Pancreas (tissue), 10 donors: Measurements from ENCODE around the gene SYCP2. TPM values are rescaled to one million over a fixed set of nuclear protein-coding genes. Genes with fewer than 3 reads are reported as not detected.

Source experiments
- ATAC-seq, 4 donors: fragments of 200-7000 bp; cut with Tn5 transposase; one replicate each; pipeline versions ENCODE4 v1.8.0 to v1.9.1; 2020; ENCODE audit warnings: mild to moderate bottlenecking in 4 of 4, moderate library complexity in 4 of 4
- DNase-seq, 6 donors: peaks; one replicate each; pipeline ENCODE4 v3.0.0-alpha.2; 2020
- FAIRE-seq: peaks from 2 replicates; lab custom pipeline; 2012; peaks lifted over from hg19 to GRCh38; lab: Jason Lieb, UNC
- H3K27ac ChIP-seq, 4 donors: fragments of 200-600 bp; sonication (generic); 1 replicate in 3 of 4; 2 replicates in 1 of 4; pipeline versions ENCODE4 v1.5.0 to v1.8.0; 2020
- H3K27me3 ChIP-seq, 4 donors: fragments of 200-600 bp; one replicate each; pipeline ENCODE4 v1.8.0; 2021
- H3K36me3 ChIP-seq, 3 donors: fragments of 200-600 bp; sonication (generic) in 1 of 3; one replicate each; pipeline versions ENCODE4 v1.5.0 to v1.8.0; 2020 to 2021
- H3K4me1 ChIP-seq, 3 donors: fragments of 200-600 bp; one replicate each; pipeline ENCODE4 v1.8.0; 2021
- H3K4me3 ChIP-seq, 4 donors: fragments of 200-600 bp; sonication (generic) in 2 of 4; one replicate each; pipeline versions ENCODE4 v1.5.0 to v1.8.0; 2020 to 2021
- H3K9me3 ChIP-seq, 4 donors: fragments of 200-600 bp; one replicate each; pipeline ENCODE4 v1.8.0; 2021
- CTCF ChIP-seq, 4 donors: fragments of 200-600 bp; sonication (generic) in 3 of 4; IDR thresholded peaks; one replicate each; pipeline versions ENCODE4 v1.5.0 to v1.8.0; 2021; ENCODE audit warnings: antibody characterized with exemption in 4 of 4
- WGBS, 2 donors: extraction: QIAGEN DNeasy Blood & Tissue Kit; methylation state at CpG; one replicate each; pipeline ENCODE4 v1.1.7; 2013; 5-methylcytosine and 5-hydroxymethylcytosine counted together
- intact Hi-C, 3 donors: fragments of 100-400 bp; cut with DNase I; formaldehyde crosslinking; loops; one replicate each; pipeline versions ENCODE4 v1.11.1 to v1.14.2; 2022
- polyA plus RNA-seq, 2 donors: library from polyadenylated mRNA; stranded (reverse); fragments of 200-250 nt; gene quantifications; one replicate each; pipeline ENCODE4 v1.2.3, GENCODE V29; 2013
- total RNA-seq, 6 donors: library from RNA; stranded (reverse); fragmentation: NEBNext Ultra II Directional in 4 of 6; extraction: Animal tissue kit (Norgen Biotek cat#: 25700) in 4 of 6; gene quantifications; one replicate each; pipeline versions ENCODE4 v1.2.1 to v1.2.4, GENCODE V29; 2021 to 2023
- donor health status: healthy with polysubstance abuse.
- donor health status: DM: no; HTN: no; CAD: no; lungs with moderate emphysema.
- donor health status: DM: no; HTN: no; CAD: no.
- donor health status: control.
- donor health status: control.
- donor health status: Bipolar disorder and iron deficiency.
- donor health status: DM: yes; HTN: yes; CAD: no.
- donor health status: DM: no; HTN: no; CAD: no.
- donor health status: DM: no; HTN: no; CAD: no.
- donor health status: DM: yes; HTN: yes; CAD: no.

SYCP2 gene
- total and polyA plus RNA-seq, 8 donors, result 1.3 to 4.7 (median 3.2) TPM

- no peaks in the 10 kb centered on the region for H3K9me3 ChIP-seq
- FAIRE-seq (no peak), DNase-seq (peak in 1 of 6 donors; percentile 52), ATAC-seq (no peak)
- no peaks in the 10 kb centered on the region for H3K27me3 ChIP-seq
- intact Hi-C loops, result no loop called here
- WGBS, 2 donors, result 60 to 71% methylated on average over 21 of the region's 21 CpGs
- H3K36me3 ChIP-seq, result no peaks in the 10 kb centered on the region
- no peak overlapping the region for H3K27ac ChIP-seq
- TF ChIP-seq CTCF (IDR thresholded peaks at IDR 0.05), result no peak
- no peak overlapping the region for H3K4me3 ChIP-seq
- H3K4me1 ChIP-seq, result no peaks in the 10 kb centered on the region
Measured at GRCh38 chr20:59813948-59814839, 119.2 kb downstream of the SYCP2 start.

Other genes with a start within 250 kb of the SYCP2 start
- gene PPP1R3D, start 6.7 kb upstream of the SYCP2 start, total RNA-seq, result 1 to 10 TPM; 3.0 to 6.3 (median 4.0) TPM
- gene PPP1R3D, start 6.7 kb upstream of the SYCP2 start, polyA plus RNA-seq, result 1 to 10 TPM; 1.4 to 2.6 TPM
- 1 to 10 TPM; 2.5 to 6.6 (median 3.9) TPM for gene FAM217B, start 6.8 kb upstream of the SYCP2 start, total RNA-seq
- gene FAM217B, start 6.8 kb upstream of the SYCP2 start, polyA plus RNA-seq, result 1 to 10 TPM; 1.4 to 2.3 TPM
- under 1 TPM; 0.13 to 0.97 (median 0.42) TPM for gene CDH26, start 24.8 kb upstream of the SYCP2 start, total RNA-seq
- gene CDH26, start 24.8 kb upstream of the SYCP2 start, polyA plus RNA-seq, result 1 to 10 TPM in 1 of 2 donors, under 1 TPM in 1; 0.89 to 1.1 TPM